ENCODE measurements around the gene PARP6.

The PARP6 gene

GRCh38 chr15:72239652-72240051 is 32.7 kb downstream of the PARP6 start:
- no peak for TF ChIP-seq CTCF (IDR thresholded peaks at IDR 0.05; ENCODE audit: low read length, missing control alignments)
- no peak overlapping the region for H3K4me3 ChIP-seq (replicated peaks; ENCODE audit: low read depth, low read length)
- DNase-seq (ENCODE audit: low read depth): no peak

GRCh38 chr15:72238586-72238985 is 33.8 kb downstream of the PARP6 start:
- no peak overlapping the region for H3K4me3 ChIP-seq (replicated peaks; ENCODE audit: low read depth, low read length)
- no peak for TF ChIP-seq CTCF (IDR thresholded peaks at IDR 0.05; ENCODE audit: low read length, missing control alignments)
- no peak for DNase-seq (ENCODE audit: low read depth)

- TF ChIP-seq CTCF (IDR thresholded peaks at IDR 0.05; ENCODE audit: low read length, missing control alignments): no peak
- H3K4me3 ChIP-seq (replicated peaks; ENCODE audit: low read depth, low read length): no peak overlapping the region
- peak; percentile 4 for DNase-seq (ENCODE audit: low read depth)
These were observed 34.5 kb downstream of the PARP6 start for GRCh38 chr15:72237853-72238224.

- DNase-seq (ENCODE audit: low read depth): peak; percentile 96
- H3K4me3 ChIP-seq (replicated peaks; ENCODE audit: low read depth, low read length): peak overlapping the region; percentile 50
- TF ChIP-seq CTCF (IDR thresholded peaks at IDR 0.05; ENCODE audit: low read length, missing control alignments): no peak
These were observed 35.1 kb downstream of the PARP6 start for GRCh38 chr15:72237029-72237852.

GRCh38 chr15:72236381-72237003 is 35.9 kb downstream of the PARP6 start:
- H3K4me3 ChIP-seq (replicated peaks; ENCODE audit: low read depth, low read length): peak overlapping the region; percentile 50
- no peak for DNase-seq (ENCODE audit: low read depth)
- TF ChIP-seq CTCF (IDR thresholded peaks at IDR 0.05; ENCODE audit: low read length, missing control alignments): no peak

- no peak for TF ChIP-seq CTCF (IDR thresholded peaks at IDR 0.05; ENCODE audit: low read length, missing control alignments)
- DNase-seq (ENCODE audit: low read depth): no peak
- H3K4me3 ChIP-seq (replicated peaks; ENCODE audit: low read depth, low read length): no peak overlapping the region
These were observed 37.1 kb downstream of the PARP6 start for GRCh38 chr15:72235298-72235697.

Data from fibroblast of pulmonary artery (primary cell).